HEK293 (cell line): ENCODE results near the gene ADCY1.

Experiments
- CTCF ChIA-PET: fragments of 350-600 bp; formaldehyde crosslinking; extraction: SDS; loops from one replicate; lab custom pipeline; 2021; ENCODE audit warnings: antibody characterized with exemption; lab: Yijun Ruan, JAX
- POLR2A ChIA-PET: fragments of 300-600 bp; formaldehyde crosslinking; extraction: SDS; loops from one replicate; lab custom pipeline; 2020; ENCODE audit warnings: antibody characterized with exemption, inconsistent platforms; lab: Yijun Ruan, JAX
- H3K27ac ChIP-seq: fragments of 200-500 bp; sonication (Bioruptor generic); 2 replicates; pipeline ENCODE4 v1.5.1; 2014; ENCODE audit warnings: low read depth, low read length, control low read depth, inconsistent platforms; ENCODE audit errors: extremely low read depth
- H3K36me3 ChIP-seq, 2 experiments: fragments of 200-500 bp in 1 of 2; sonication (Bioruptor generic) in 1 of 2; 1 replicate in 1 of 2; 2 replicates in 1 of 2; pipeline ENCODE4 v1.5.1; 2014 to 2017; ENCODE audit warnings: inconsistent platforms in 2 of 2, low read length in 2 of 2; ENCODE audit not compliant: control insufficient read depth in 2 of 2, insufficient read depth in 1 of 2
- H3K4me1 ChIP-seq: fragments of 200-500 bp; sonication (Bioruptor generic); 2 replicates; pipeline ENCODE4 v1.5.1; 2014; ENCODE audit warnings: mild to moderate bottlenecking, low read length, inconsistent platforms; ENCODE audit not compliant: control insufficient read depth, insufficient read depth
- H3K4me3 ChIP-seq: 2 replicates; pipeline ENCODE4 v1.5.1; 2011; ENCODE audit warnings: low read depth, mild to moderate bottlenecking, control low read depth, low read length, moderate library complexity
- H3K9me3 ChIP-seq: fragments of 200-500 bp; sonication (Bioruptor generic); 2 replicates; pipeline ENCODE4 v1.5.1; 2014; ENCODE audit warnings: low read depth, low read length, inconsistent platforms; ENCODE audit not compliant: control insufficient read depth, insufficient read depth
- GLIS2 ChIP-seq: fragments of 450-650 bp; formaldehyde crosslinking; IDR thresholded peaks from 2 replicates; pipeline ENCODE4 v1.5.1; 2016; ENCODE audit warnings: missing biosample characterization, missing genetic modification characterization
- HOXC10 ChIP-seq: sonication (generic); formaldehyde crosslinking; IDR thresholded peaks from 2 replicates; pipeline ENCODE4 v1.8.1; 2023; ENCODE audit warnings: mild to moderate bottlenecking, missing genetic modification reagents
- KLF7 ChIP-seq: fragments of 450-650 bp; formaldehyde crosslinking; IDR thresholded peaks from 2 replicates; pipeline ENCODE4 v1.5.1; 2016; ENCODE audit warnings: missing biosample characterization, missing genetic modification characterization, borderline replicate concordance
- RBAK ChIP-seq: fragments of 450-650 bp; formaldehyde crosslinking; IDR thresholded peaks from 2 replicates; pipeline ENCODE4 v1.5.1; 2016; ENCODE audit warnings: missing biosample characterization, missing genetic modification characterization
- ZBTB21 ChIP-seq: fragments of 450-650 bp; formaldehyde crosslinking; IDR thresholded peaks from 2 replicates; pipeline ENCODE4 v1.5.1; 2017; ENCODE audit warnings: missing biosample characterization, missing genetic modification characterization
- ZFP37 ChIP-seq: fragments of 450-650 bp; formaldehyde crosslinking; IDR thresholded peaks from 2 replicates; pipeline ENCODE4 v1.5.1; 2016; ENCODE audit warnings: missing biosample characterization, missing genetic modification characterization
- ZIC2 ChIP-seq: fragments of 450-650 bp; formaldehyde crosslinking; IDR thresholded peaks from 2 replicates; pipeline ENCODE4 v1.5.1; 2016; ENCODE audit warnings: missing biosample characterization, missing genetic modification characterization
- ZNF138 ChIP-seq: fragments of 450-650 bp; formaldehyde crosslinking; IDR thresholded peaks from 2 replicates; pipeline ENCODE4 v1.5.1; 2016; ENCODE audit warnings: missing biosample characterization, missing genetic modification characterization, borderline replicate concordance
- ZNF146 ChIP-seq: fragments of 450-650 bp; formaldehyde crosslinking; IDR thresholded peaks from 2 replicates; pipeline ENCODE4 v1.5.1; 2016; ENCODE audit warnings: missing biosample characterization, missing genetic modification characterization
- ZNF174 ChIP-seq: fragments of 450-650 bp; formaldehyde crosslinking; IDR thresholded peaks from 2 replicates; pipeline ENCODE4 v1.5.0; 2017; ENCODE audit warnings: missing biosample characterization, mild to moderate bottlenecking, missing genetic modification characterization
- ZNF311 ChIP-seq: fragments of 450-650 bp; formaldehyde crosslinking; IDR thresholded peaks from 2 replicates; pipeline ENCODE4 v1.5.1; 2017; ENCODE audit warnings: missing biosample characterization, missing genetic modification characterization, borderline replicate concordance
- ZNF394 ChIP-seq: fragments of 450-650 bp; formaldehyde crosslinking; IDR thresholded peaks from 2 replicates; pipeline ENCODE4 v1.5.1; 2016; ENCODE audit warnings: missing biosample characterization, missing genetic modification characterization, mild to moderate bottlenecking, moderate library complexity, borderline replicate concordance
- ZNF488 ChIP-seq: fragments of 450-650 bp; formaldehyde crosslinking; IDR thresholded peaks from 2 replicates; pipeline ENCODE4 v1.5.1; 2016; ENCODE audit warnings: missing biosample characterization, missing genetic modification characterization
- ZNF548 ChIP-seq: fragments of 450-650 bp; formaldehyde crosslinking; IDR thresholded peaks from 2 replicates; pipeline ENCODE4 v1.5.1; 2016; ENCODE audit warnings: missing biosample characterization, missing genetic modification characterization
- ZNF555 ChIP-seq: fragments of 450-650 bp; formaldehyde crosslinking; conservative IDR thresholded peaks from 2 replicates; pipeline ENCODE4 v1.5.1; 2017; ENCODE audit warnings: missing biosample characterization, mild to moderate bottlenecking, missing genetic modification characterization, inconsistent platforms
- ZNF600 ChIP-seq: fragments of 450-650 bp; formaldehyde crosslinking; IDR thresholded peaks from 2 replicates; pipeline ENCODE4 v1.5.1; 2016; ENCODE audit warnings: missing biosample characterization, missing genetic modification characterization
- ZNF670 ChIP-seq: fragments of 450-650 bp; formaldehyde crosslinking; IDR thresholded peaks from 2 replicates; pipeline ENCODE4 v1.5.1; 2016; ENCODE audit warnings: missing biosample characterization, missing genetic modification characterization, low read depth
- ZNF776 ChIP-seq: fragments of 450-650 bp; formaldehyde crosslinking; IDR thresholded peaks from 2 replicates; pipeline ENCODE4 v1.5.0; 2017; ENCODE audit warnings: missing biosample characterization, missing genetic modification characterization, borderline replicate concordance
- ZNF791 ChIP-seq: fragments of 450-650 bp; formaldehyde crosslinking; IDR thresholded peaks from 2 replicates; pipeline ENCODE4 v1.5.1; 2016; ENCODE audit warnings: missing biosample characterization, missing genetic modification characterization
- TF ChIP-seq, protein P1 (sequence below): fragments of 450-650 bp; formaldehyde crosslinking; IDR thresholded peaks from 2 replicates; pipeline ENCODE4 v1.5.1; 2016; ENCODE audit warnings: missing biosample characterization, missing genetic modification characterization
- TF ChIP-seq, protein P2 (sequence below): fragments of 450-650 bp; formaldehyde crosslinking; IDR thresholded peaks from 2 replicates; pipeline ENCODE4 v1.5.1; 2016; ENCODE audit warnings: missing biosample characterization, missing genetic modification characterization
- TF ChIP-seq, protein P3 (sequence below): fragments of 450-650 bp; formaldehyde crosslinking; IDR thresholded peaks from 2 replicates; pipeline ENCODE4 v1.5.1; 2016; ENCODE audit warnings: missing biosample characterization, missing genetic modification characterization

Gene ADCY1

DNA sequence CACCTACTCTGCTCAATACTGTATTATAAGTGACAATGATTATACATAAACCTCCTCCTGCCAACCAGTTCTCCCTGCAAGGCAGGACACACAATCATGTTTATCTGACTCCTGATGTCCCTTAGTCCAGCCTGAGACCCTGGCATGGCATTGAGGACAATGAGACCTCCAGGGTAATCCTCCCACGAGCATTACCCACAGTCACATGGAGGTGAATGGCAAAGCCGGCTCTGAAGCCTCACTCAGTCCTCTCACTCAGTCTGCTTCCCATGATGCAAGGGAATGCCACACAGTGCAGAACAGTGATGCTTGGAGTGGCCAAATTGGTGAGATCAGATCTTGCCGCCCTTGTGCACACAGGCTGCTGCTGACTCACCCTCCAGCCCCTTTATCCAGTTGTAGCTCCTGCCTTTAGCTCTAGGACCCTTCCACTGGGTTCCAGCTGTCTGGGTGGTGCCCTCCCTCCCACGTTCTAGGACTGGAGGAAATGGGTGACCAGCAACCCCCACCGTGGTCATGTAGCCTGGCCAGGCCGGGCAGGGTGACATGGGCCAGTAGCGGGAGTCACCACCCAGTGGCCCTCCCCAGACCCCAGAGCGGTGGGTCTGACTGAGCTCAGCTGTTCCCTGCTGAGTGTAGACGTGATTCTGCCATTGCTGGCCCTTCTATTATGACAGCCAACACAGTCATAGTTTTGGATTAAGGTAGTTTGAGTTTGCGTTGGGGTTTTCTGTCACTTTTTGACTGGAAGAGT, 5.5 kb upstream of the ADCY1 start:
- ChIA-PET POLR2A (no interaction called here), CTCF (no interaction called here)
- Histone ChIP-seq H3K4me1 (no peaks in the 10 kb centered on the region), H3K9me3 (no peaks in the 10 kb centered on the region), H3K27ac (no peak overlapping the region), H3K36me3 (no peaks in the 10 kb centered on the region), H3K4me3 (no peak overlapping the region)
- TF ChIP-seq ZNF146 (tag by site-specific recombination) (no peak), ZIC2 (tag by site-specific recombination) (no peak), ZFP37 (tag by site-specific recombination) (no peak), ZNF670 (tag by site-specific recombination) (no peak), KLF7 (tag by site-specific recombination) (no peak), RBAK (tag by site-specific recombination) (no peak)

DNA sequence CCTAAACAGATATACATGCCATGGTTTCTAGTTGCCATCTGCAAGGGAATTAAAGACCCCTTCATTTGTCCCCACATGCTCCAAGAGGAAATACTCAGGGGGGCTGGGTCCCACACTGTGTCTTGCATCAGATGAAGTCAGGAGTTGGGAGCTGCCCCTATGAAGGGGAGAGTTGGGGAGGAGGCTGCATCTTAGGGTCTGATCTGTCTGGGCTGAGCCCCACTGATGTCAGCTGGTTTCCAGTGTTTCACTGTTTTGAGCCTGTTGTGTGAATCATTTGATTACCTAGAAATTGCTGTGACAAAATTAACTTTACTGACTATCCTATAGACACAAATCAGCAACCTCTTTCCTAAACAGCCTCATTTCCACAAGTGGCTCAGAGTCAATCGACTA, 4.9 kb upstream of the ADCY1 start:
- ChIA-PET POLR2A (no interaction called here), CTCF (no interaction called here)
- H3K4me3 ChIP-seq = no peak overlapping the region
- no peak overlapping the region for H3K27ac ChIP-seq
- H3K4me1 ChIP-seq = no peaks in the 10 kb centered on the region
- no peaks in the 10 kb centered on the region for H3K9me3 ChIP-seq
- no peaks in the 10 kb centered on the region for H3K36me3 ChIP-seq
- TF ChIP-seq GLIS2 (tag by site-specific recombination) = no peak
- no peak for TF ChIP-seq ZIC2 (tag by site-specific recombination)
- TF ChIP-seq, protein P1, sequence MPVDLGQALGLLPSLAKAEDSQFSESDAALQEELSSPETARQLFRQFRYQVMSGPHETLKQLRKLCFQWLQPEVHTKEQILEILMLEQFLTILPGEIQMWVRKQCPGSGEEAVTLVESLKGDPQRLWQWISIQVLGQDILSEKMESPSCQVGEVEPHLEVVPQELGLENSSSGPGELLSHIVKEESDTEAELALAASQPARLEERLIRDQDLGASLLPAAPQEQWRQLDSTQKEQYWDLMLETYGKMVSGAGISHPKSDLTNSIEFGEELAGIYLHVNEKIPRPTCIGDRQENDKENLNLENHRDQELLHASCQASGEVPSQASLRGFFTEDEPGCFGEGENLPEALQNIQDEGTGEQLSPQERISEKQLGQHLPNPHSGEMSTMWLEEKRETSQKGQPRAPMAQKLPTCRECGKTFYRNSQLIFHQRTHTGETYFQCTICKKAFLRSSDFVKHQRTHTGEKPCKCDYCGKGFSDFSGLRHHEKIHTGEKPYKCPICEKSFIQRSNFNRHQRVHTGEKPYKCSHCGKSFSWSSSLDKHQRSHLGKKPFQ (tag by site-specific recombination) = no peak
- TF ChIP-seq ZNF555 (tag by site-specific recombination) = no peak
- TF ChIP-seq HOXC10 (CRISPR knock-in tag) = no peak
- TF ChIP-seq ZNF776 (tag by site-specific recombination) = no peak
- TF ChIP-seq ZBTB21 = no peak
- TF ChIP-seq, protein P2, sequence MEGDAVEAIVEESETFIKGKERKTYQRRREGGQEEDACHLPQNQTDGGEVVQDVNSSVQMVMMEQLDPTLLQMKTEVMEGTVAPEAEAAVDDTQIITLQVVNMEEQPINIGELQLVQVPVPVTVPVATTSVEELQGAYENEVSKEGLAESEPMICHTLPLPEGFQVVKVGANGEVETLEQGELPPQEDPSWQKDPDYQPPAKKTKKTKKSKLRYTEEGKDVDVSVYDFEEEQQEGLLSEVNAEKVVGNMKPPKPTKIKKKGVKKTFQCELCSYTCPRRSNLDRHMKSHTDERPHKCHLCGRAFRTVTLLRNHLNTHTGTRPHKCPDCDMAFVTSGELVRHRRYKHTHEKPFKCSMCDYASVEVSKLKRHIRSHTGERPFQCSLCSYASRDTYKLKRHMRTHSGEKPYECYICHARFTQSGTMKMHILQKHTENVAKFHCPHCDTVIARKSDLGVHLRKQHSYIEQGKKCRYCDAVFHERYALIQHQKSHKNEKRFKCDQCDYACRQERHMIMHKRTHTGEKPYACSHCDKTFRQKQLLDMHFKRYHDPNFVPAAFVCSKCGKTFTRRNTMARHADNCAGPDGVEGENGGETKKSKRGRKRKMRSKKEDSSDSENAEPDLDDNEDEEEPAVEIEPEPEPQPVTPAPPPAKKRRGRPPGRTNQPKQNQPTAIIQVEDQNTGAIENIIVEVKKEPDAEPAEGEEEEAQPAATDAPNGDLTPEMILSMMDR (tag by site-specific recombination) = no peak

DNA sequence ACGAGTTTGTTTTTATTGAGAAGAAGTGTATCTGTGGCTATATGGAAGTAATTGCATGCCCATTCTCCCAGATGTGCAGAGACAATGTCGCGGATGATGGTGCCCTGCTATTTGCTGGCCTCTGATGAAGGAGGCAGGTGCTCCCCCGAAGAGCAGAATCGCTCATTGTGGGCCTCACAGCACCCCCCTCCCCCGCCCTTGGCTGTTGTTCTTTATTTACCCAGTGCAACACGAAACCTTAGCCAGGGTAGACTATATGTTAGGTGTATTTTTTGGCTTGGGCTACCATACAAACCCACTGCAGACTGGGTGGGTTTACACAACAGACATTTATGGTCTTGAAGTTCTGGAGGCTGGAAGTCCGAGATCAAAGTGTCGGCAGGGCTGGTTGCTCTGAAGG, 3.4 kb upstream of the ADCY1 start:
- Histone ChIP-seq H3K36me3 (no peaks in the 10 kb centered on the region), H3K4me3 (no peak overlapping the region), H3K9me3 (no peaks in the 10 kb centered on the region), H3K27ac (no peak overlapping the region), H3K4me1 (0 out of 2 replicates have a peak, but pooled peaks cover 2% of the 10 kb centered on the region)
- ChIA-PET POLR2A (no interaction called here), CTCF (no interaction called here)
- TF ChIP-seq, protein P3, sequence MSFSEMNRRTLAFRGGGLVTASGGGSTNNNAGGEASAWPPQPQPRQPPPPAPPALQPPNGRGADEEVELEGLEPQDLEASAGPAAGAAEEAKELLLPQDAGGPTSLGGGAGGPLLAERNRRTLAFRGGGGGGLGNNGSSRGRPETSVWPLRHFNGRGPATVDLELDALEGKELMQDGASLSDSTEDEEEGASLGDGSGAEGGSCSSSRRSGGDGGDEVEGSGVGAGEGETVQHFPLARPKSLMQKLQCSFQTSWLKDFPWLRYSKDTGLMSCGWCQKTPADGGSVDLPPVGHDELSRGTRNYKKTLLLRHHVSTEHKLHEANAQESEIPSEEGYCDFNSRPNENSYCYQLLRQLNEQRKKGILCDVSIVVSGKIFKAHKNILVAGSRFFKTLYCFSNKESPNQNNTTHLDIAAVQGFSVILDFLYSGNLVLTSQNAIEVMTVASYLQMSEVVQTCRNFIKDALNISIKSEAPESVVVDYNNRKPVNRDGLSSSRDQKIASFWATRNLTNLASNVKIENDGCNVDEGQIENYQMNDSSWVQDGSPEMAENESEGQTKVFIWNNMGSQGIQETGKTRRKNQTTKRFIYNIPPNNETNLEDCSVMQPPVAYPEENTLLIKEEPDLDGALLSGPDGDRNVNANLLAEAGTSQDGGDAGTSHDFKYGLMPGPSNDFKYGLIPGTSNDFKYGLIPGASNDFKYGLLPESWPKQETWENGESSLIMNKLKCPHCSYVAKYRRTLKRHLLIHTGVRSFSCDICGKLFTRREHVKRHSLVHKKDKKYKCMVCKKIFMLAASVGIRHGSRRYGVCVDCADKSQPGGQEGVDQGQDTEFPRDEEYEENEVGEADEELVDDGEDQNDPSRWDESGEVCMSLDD (tag by site-specific recombination) = no peak
- TF ChIP-seq ZNF174 (no peak), ZNF488 (tag by site-specific recombination) (no peak), ZNF311 (tag by site-specific recombination) (no peak), ZNF600 (no peak), ZNF791 (tag by site-specific recombination) (no peak), ZNF138 (tag by site-specific recombination) (no peak), ZNF548 (tag by site-specific recombination) (peak; percentile 73), ZNF394 (no peak)
